AG04450 (cell line): ENCODE data around the gene SMIM36. TPM values are rescaled to one million over a fixed set of nuclear protein-coding genes. Genes with fewer than 3 reads are reported as not detected.

Source experiments
- CTCF ChIA-PET: fragments of 300-600, 350-600 bp; formaldehyde crosslinking; extraction: SDS; loops from one replicate; lab custom pipeline; 2022; ENCODE audit warnings: antibody characterized with exemption, inconsistent platforms; lab: Charles Lee
- POLR2A ChIA-PET: fragments of 350-600 bp; formaldehyde crosslinking; extraction: SDS; loops from one replicate; lab custom pipeline; 2021; ENCODE audit warnings: antibody characterized with exemption, inconsistent platforms; lab: Yijun Ruan, JAX
- DNase-seq: peaks from one replicate; pipeline ENCODE4 v3.0.0-alpha.2; 2011; ENCODE audit warnings: low read depth, low spot score
- H3K27ac ChIP-seq: one replicate; pipeline ENCODE4 v1.5.1; 2012; ENCODE audit warnings: low read depth, low read length, control low read depth
- H3K27me3 ChIP-seq: one replicate; pipeline ENCODE4 v1.6.0; 2012; ENCODE audit warnings: low read length; ENCODE audit not compliant: control insufficient read depth, insufficient read depth
- H3K4me3 ChIP-seq: 2 replicates; pipeline ENCODE4 v1.5.1; 2011; ENCODE audit warnings: mild to moderate bottlenecking, low read depth, low read length, control low read depth
- H3K9me3 ChIP-seq: 2 replicates; pipeline ENCODE4 v1.5.1; 2012; ENCODE audit warnings: low read length; ENCODE audit not compliant: control insufficient read depth, insufficient read depth
- CTCF ChIP-seq: IDR thresholded peaks from 2 replicates; pipeline ENCODE4 v1.5.1; 2011; ENCODE audit warnings: low read depth, low read length, control low read depth, inconsistent platforms
- polyA plus RNA-seq: library from polyadenylated mRNA; depleted of rRNA; stranded (reverse); fragments of >200 nt; gene quantifications from 2 replicates; pipeline ENCODE4 v1.2.3, GENCODE V29; 2011

The SMIM36 gene
- polyA plus RNA-seq, 1 experiment = not detected

DNA sequence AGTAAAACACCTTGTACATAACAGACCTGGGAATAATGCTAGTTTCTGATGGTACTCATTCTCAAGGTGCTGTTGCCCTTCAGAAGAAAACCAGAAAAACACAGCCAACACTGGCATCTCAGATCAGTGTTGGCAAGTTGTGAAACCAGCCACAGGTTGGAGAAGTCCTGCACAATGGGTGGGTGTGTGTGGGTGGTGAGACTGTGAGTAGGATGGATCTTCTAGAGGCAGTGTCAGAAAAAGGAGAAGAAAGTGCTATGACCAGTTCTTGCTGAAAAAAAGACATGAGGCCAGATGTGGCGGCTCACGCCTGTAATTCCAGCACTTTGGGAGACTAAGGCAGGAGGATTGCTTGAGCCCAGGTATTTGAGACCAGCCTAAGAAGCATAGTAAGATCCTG, 35.2 kb upstream of the SMIM36 start:
- no peak overlapping the region for H3K4me3 ChIP-seq
- POLR2A ChIA-PET = no interaction called here
- no peak overlapping the region for H3K27ac ChIP-seq
- DNase-seq = no peak
- CTCF ChIA-PET = interaction anchor here (1.9 to 3.1 kb wide), 2 partner anchors 20 to 55 kb away, joined by 8 to 12 read pairs; no protein-coding TSS in a partner anchor
- TF ChIP-seq CTCF = no peak
- no peaks in the 10 kb centered on the region for H3K27me3 ChIP-seq
- no peaks in the 10 kb centered on the region for H3K9me3 ChIP-seq

GRCh38 chr17:55545806-55546205, 34.6 kb upstream of the SMIM36 start:
- Histone ChIP-seq H3K27me3 (no peaks in the 10 kb centered on the region), H3K9me3 (no peaks in the 10 kb centered on the region), H3K27ac (no peak overlapping the region), H3K4me3 (no peak overlapping the region)
- DNase-seq = no peak
- CTCF ChIA-PET = interaction anchor here (0.8 to 3.1 kb wide), 3 partner anchors 19 to 56 kb away, joined by 3 to 12 read pairs (median 8); no protein-coding TSS in a partner anchor
- POLR2A ChIA-PET = no interaction called here
- no peak for TF ChIP-seq CTCF

- no peaks in the 10 kb centered on the region for H3K9me3 ChIP-seq
- CTCF ChIA-PET = interaction anchor here (1.4 to 1.7 kb wide), 3 partner anchors 17 to 192 kb away, joined by 4 to 6 read pairs (median 5); no protein-coding TSS in a partner anchor
- POLR2A ChIA-PET = no interaction called here
- no peaks in the 10 kb centered on the region for H3K27me3 ChIP-seq
- no peak overlapping the region for H3K27ac ChIP-seq
- no peak for DNase-seq
- TF ChIP-seq CTCF = no peak
- no peak overlapping the region for H3K4me3 ChIP-seq
Observed at GRCh38 chr17:55543709-55544108, 32.5 kb upstream of the SMIM36 start.

GRCh38 chr17:55540414-55541091, 29.3 kb upstream of the SMIM36 start:
- no peak for TF ChIP-seq CTCF
- no peak overlapping the region for H3K27ac ChIP-seq
- no peaks in the 10 kb centered on the region for H3K27me3 ChIP-seq
- H3K4me3 ChIP-seq = no peak overlapping the region
- no peaks in the 10 kb centered on the region for H3K9me3 ChIP-seq
- ChIA-PET POLR2A (no interaction called here), CTCF (interaction anchor here (1.4 to 3.8 kb wide), 3 partner anchors 14 to 101 kb away, joined by 4 to 14 read pairs (median 12); no protein-coding TSS in a partner anchor)
- no peak for DNase-seq

GRCh38 chr17:55536205-55536604, 25.0 kb upstream of the SMIM36 start:
- H3K9me3 ChIP-seq = no peaks in the 10 kb centered on the region
- ChIA-PET POLR2A (interaction anchor here (0.7 kb wide), 1 partner anchor 10 kb away, joined by 4 read pairs; no protein-coding TSS in a partner anchor), CTCF (interaction anchor here (0.6 to 14.6 kb wide), 6 partner anchors 10 to 690 kb away, joined by 3 to 568 read pairs (median 6); no protein-coding TSS in a partner anchor)
- H3K4me3 ChIP-seq = no peak overlapping the region
- H3K27me3 ChIP-seq = no peaks in the 10 kb centered on the region
- DNase-seq = no peak
- TF ChIP-seq CTCF = no peak
- no peak overlapping the region for H3K27ac ChIP-seq
